Measurements from ENCODE around the gene DIABLO.

- TF ChIP-seq CTCF (IDR thresholded peaks at IDR 0.05) = no peak
- TF ChIP-seq POLR2A (IDR thresholded peaks at IDR 0.05) = no peak
Observed at GRCh38 chr12:122202017-122202416, 23.8 kb downstream of the DIABLO start.
